K562 (cell line): ENCODE measurements around the gene DCPS. TPM values are rescaled to one million over a fixed set of nuclear protein-coding genes. Genes with fewer than 3 reads are reported as not detected.

ENCODE experiments used
- KLF6 ChIP-seq: fragments of 250-450 bp; sonication (Bioruptor Pico); IDR thresholded peaks from 2 replicates; pipeline ENCODE4 v1.4.0; 2020; ENCODE audit warnings: mild to moderate bottlenecking, moderate library complexity, borderline replicate concordance
- PRPF4 ChIP-seq: fragments of 200-400 bp; formaldehyde crosslinking; IDR thresholded peaks from one replicate; pipeline ENCODE4 v1.6.1; 2017; ENCODE audit warnings: low read length, low read depth, mild to moderate bottlenecking; ENCODE audit not compliant: insufficient read depth, poor library complexity, severe bottlenecking
- polyA plus RNA-seq, 8 experiments: library from polyadenylated mRNA; depleted of rRNA in 4 of 8; stranded (reverse) in 5 of 8; unstranded in 3 of 8; fragments of >200 nt; fragmentation: Nextera tagmentation in 2 of 8; fragmentation: Illumina TruSeq in 1 of 8; extraction: Ambion mirVana in 2 of 8; extraction: Trizol in 1 of 8; gene quantifications; 2 replicates each; pipeline versions ENCODE4 v1.2.1 to v1.2.3, GENCODE V29; 2011 to 2014; ENCODE audit warnings: inconsistent platforms in 1 of 8, missing spikeins in 1 of 8
- total RNA-seq, 7 experiments: library from RNA; depleted of rRNA in 6 of 7; stranded (reverse); fragments of >200 nt in 6 of 7; fragmentation: Illumina TruSeq in 2 of 7; extraction: Trizol in 2 of 7; gene quantifications; 2 replicates each; pipeline versions ENCODE4 v1.2.1 to v1.2.3, GENCODE V29; 2011 to 2021; ENCODE audit warnings: low replicate concordance in 1 of 7
- TF ChIP-seq, protein P1 (sequence below), 2 experiments: fragments of 450-650 bp; formaldehyde crosslinking in 1 of 2; IDR thresholded peaks; 2 replicates each; pipeline versions ENCODE4 v1.4.0 to v1.6.1; 2014 to 2020; ENCODE audit warnings: mild to moderate bottlenecking in 2 of 2, borderline replicate concordance in 1 of 2, low read depth in 1 of 2
- TF ChIP-seq, protein P2 (sequence below): sonication (generic); formaldehyde crosslinking; IDR thresholded peaks from 2 replicates; pipeline ENCODE4 v1.8.1; 2023; ENCODE audit warnings: missing genetic modification reagents, mild to moderate bottlenecking, borderline replicate concordance
- TF ChIP-seq, protein P3 (sequence below): sonication (generic); formaldehyde crosslinking; IDR thresholded peaks from 2 replicates; pipeline ENCODE4 v1.8.0; 2023; ENCODE audit warnings: mild to moderate bottlenecking, missing genetic modification reagents

The DCPS gene
- total and polyA plus RNA-seq, 9 of the 15 experiments (the other 6 are each of a cell fraction or from before 2014, with no cell fraction given), result 8.7 to 38.1 (median 17.9) TPM

DNA sequence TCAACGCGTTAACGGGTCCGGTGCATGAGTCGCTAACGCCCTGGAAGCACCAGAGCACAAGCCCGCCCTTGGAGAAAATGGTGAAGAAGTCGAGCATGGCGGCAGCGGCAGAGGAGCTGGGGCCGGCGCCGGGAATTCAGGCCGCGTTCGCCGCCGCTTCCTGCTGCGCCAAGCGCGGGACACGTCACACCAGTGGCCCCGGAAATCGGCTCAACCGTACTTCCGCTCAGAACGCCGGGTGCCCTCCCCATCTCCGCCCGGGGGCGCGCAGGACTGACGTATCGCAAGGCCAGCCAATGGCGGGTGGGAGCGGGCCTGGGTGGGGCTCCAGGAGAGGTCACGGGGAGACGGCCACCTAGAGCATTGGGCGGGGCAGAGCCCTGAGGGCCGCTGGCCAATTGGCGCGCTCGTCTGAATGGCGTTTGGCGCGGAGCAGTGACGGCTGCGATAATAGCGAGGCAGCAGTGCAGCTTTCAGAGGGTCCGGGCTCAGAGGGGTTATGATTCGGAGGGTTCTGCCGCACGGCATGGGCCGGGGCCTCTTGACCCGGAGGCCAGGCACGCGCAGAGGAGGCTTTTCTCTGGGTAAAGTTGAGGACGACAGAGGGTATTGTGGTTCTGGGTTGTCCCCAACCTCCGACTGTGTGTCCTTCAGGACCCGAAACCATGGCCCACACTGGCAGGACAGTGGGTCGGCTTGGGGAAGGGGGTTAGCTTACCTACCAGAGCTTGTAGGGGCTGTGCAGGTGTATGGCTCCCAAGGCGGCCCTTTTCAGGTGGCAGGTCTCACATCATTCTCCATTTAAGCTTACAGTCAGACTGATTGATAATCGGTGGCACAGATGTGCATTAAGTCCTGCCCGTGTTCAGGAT is 34.9 kb upstream of the DCPS start, which contains the start of the genes FOXRED1 and SRPRA (continued):
- TF ChIP-seq, protein P1, sequence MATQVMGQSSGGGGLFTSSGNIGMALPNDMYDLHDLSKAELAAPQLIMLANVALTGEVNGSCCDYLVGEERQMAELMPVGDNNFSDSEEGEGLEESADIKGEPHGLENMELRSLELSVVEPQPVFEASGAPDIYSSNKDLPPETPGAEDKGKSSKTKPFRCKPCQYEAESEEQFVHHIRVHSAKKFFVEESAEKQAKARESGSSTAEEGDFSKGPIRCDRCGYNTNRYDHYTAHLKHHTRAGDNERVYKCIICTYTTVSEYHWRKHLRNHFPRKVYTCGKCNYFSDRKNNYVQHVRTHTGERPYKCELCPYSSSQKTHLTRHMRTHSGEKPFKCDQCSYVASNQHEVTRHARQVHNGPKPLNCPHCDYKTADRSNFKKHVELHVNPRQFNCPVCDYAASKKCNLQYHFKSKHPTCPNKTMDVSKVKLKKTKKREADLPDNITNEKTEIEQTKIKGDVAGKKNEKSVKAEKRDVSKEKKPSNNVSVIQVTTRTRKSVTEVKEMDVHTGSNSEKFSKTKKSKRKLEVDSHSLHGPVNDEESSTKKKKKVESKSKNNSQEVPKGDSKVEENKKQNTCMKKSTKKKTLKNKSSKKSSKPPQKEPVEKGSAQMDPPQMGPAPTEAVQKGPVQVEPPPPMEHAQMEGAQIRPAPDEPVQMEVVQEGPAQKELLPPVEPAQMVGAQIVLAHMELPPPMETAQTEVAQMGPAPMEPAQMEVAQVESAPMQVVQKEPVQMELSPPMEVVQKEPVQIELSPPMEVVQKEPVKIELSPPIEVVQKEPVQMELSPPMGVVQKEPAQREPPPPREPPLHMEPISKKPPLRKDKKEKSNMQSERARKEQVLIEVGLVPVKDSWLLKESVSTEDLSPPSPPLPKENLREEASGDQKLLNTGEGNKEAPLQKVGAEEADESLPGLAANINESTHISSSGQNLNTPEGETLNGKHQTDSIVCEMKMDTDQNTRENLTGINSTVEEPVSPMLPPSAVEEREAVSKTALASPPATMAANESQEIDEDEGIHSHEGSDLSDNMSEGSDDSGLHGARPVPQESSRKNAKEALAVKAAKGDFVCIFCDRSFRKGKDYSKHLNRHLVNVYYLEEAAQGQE (IDR thresholded peaks at IDR 0.05; ENCODE audit: borderline replicate concordance), result 0 out of 2 replicates have a peak, but pooled peaks have one; percentile 24
- TF ChIP-seq, protein P1 (CRISPR knock-in tag; IDR thresholded peaks at IDR 0.05; ENCODE audit: low read depth), result no peak
- TF ChIP-seq, protein P2, sequence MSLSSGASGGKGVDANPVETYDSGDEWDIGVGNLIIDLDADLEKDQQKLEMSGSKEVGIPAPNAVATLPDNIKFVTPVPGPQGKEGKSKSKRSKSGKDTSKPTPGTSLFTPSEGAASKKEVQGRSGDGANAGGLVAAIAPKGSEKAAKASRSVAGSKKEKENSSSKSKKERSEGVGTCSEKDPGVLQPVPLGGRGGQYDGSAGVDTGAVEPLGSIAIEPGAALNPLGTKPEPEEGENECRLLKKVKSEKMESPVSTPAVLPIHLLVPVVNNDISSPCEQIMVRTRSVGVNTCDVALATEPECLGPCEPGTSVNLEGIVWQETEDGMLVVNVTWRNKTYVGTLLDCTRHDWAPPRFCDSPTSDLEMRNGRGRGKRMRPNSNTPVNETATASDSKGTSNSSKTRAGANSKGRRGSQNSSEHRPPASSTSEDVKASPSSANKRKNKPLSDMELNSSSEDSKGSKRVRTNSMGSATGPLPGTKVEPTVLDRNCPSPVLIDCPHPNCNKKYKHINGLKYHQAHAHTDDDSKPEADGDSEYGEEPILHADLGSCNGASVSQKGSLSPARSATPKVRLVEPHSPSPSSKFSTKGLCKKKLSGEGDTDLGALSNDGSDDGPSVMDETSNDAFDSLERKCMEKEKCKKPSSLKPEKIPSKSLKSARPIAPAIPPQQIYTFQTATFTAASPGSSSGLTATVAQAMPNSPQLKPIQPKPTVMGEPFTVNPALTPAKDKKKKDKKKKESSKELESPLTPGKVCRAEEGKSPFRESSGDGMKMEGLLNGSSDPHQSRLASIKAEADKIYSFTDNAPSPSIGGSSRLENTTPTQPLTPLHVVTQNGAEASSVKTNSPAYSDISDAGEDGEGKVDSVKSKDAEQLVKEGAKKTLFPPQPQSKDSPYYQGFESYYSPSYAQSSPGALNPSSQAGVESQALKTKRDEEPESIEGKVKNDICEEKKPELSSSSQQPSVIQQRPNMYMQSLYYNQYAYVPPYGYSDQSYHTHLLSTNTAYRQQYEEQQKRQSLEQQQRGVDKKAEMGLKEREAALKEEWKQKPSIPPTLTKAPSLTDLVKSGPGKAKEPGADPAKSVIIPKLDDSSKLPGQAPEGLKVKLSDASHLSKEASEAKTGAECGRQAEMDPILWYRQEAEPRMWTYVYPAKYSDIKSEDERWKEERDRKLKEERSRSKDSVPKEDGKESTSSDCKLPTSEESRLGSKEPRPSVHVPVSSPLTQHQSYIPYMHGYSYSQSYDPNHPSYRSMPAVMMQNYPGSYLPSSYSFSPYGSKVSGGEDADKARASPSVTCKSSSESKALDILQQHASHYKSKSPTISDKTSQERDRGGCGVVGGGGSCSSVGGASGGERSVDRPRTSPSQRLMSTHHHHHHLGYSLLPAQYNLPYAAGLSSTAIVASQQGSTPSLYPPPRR (CRISPR knock-in tag), result no peak
- TF ChIP-seq PRPF4 (peak; percentile 43), KLF6 (no peak)
- TF ChIP-seq, protein P3, sequence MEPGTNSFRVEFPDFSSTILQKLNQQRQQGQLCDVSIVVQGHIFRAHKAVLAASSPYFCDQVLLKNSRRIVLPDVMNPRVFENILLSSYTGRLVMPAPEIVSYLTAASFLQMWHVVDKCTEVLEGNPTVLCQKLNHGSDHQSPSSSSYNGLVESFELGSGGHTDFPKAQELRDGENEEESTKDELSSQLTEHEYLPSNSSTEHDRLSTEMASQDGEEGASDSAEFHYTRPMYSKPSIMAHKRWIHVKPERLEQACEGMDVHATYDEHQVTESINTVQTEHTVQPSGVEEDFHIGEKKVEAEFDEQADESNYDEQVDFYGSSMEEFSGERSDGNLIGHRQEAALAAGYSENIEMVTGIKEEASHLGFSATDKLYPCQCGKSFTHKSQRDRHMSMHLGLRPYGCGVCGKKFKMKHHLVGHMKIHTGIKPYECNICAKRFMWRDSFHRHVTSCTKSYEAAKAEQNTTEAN (CRISPR knock-in tag), result 0 out of 2 replicates have a peak, but pooled peaks have one; percentile 50
